GM21737 (cell line): ENCODE results near the gene PTH1R.

Experiments used
- ATAC-seq: cut with Tn5 transposase; IDR thresholded peaks from one replicate; pipeline ENCODE4 v1.9.1; 2021; ENCODE audit warnings: mild to moderate bottlenecking, moderate library complexity; ENCODE audit not compliant: unreplicated experiment

Gene PTH1R

DNA sequence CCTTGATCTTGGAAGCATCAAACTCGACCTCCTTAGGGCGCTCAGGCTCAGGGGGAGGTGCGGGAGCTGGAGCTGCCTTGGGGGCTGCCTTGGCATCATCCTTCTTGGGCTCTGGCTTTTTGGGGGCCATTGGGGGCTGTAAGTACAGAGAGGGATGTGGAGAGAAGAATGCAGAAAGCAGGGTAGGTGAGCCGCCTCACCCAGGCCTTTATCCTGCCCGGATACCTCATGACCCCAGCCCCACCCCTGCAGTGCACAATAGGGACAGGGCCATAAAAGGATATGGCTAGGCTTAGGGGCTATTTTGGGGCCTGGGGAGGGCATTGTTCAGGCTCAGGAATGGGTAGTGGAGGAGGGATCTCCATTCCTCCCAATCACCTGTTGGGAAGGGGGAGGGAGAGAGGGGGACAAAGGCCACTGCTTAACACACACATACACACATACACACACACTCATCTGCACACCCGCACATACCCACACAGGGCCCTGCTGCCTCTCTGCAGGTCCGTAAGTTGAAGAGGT, 14.2 kb upstream of the PTH1R start, which contains the start of gene MYL3:
Gene MYL3 (minus strand): TSS at position 184 of the 522 bp plus-strand sequence. CDS start 54 bp downstream, at position 130.
- ATAC-seq = no peak

DNA sequence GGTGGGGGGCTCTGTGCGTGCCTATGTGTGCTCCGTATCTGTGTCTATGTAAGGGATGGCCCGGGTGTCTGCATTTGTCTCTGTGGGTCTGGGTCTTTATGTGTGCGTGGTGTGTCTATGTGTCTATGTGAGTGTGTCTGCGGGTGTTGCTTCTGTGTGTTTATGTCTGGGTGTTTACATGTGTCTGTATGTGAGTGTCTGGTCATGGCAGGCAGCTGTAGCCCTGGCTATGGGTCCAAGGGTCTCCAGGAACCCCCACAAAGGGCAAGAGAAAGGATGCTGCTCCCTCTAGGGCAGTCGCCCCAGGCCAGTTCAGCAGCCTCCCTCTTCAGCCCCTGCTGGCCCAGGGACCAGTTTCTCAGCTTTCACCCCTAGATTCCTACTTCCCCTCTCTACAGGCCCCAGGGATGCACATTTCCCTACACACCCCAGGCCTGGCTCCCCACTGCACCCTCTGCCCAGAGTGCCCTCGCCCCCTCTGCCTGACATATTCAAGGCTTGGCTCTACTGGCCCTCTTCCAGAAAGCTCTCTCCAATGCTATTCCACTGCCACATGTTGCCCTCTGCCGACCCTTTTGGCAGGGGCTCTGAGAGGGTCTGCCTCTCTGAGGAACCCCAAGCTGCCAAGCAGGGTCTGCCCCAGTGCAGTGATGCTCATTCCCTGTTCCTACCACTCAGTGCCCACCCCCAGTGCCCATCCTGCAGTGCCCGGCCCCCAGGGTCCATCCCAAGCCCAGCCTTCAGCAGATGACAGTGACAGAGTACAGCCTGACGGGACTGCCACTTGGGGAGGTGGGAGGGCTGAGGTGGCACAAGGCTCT, 13.2 kb upstream of the PTH1R start:
- ATAC-seq = no peak

DNA sequence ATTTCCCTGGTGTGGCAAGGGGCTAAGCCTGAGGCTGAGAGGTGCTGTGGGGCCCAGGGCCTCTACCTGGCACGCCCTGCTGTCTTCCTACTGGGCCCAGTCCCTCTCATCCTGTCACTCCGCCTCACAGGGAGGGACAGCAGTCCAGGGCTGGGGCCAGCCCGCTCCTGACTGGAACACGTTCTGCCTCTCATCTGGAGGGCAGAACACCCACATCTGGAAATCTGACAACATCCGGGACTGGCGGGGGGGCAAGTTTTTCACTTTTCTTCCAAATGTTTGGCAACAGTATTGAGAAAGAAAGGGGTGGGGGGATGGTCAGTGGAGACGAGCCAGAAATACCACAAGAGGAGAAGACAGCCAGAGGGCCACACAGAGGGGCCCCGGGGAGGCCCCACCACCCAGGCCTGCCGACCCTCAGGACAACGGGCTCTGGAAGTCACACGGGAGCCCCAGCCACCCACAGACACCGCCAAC, 12.5 kb upstream of the PTH1R start:
- no peak for ATAC-seq

DNA sequence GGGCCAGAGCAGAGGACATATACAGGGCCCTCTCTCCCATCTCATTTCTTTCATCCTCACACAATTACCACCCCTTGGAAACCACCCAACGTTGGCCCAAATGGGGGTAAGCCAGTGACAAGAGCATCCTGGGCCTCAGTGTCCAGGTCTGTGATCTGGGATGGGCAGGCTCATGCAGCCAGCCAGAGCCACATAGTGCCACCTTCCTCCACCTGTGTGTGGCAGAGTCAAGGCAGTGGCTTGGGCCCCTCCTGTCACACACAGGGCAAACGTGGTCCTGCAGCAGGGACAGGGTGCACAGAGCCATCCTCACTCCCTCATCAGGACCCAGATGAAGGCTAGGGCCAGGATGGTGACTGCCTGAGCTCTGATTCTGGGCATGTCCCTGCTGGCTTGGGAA, 12.0 kb upstream of the PTH1R start:
- ATAC-seq = no peak

DNA sequence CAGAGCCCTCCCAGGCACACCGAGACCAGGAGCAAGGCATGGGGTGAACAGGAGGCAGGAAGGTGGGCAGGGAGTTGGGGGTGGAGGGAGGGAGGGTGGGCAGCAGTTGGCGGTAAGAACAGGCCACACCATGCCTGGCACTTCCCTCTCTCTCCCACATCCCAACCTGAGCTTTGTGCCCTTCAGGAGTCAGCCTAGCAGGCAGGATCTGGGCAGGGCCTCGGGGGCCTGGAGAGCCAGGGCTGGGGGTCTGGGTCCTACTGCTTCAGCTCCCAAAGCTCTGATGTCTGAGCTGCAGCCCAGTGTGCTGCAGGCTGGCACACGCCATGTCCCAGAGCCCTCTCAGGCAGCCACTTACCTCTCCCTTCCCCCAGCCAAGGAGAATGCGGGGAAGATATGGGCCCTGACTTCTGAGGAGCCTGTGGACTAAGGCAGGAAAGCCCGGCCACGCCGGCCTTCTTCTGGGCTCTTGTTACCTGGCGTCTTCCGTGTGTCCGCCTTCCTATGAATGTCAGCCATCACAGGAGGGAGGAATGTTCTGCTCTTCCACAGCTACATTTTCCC, 11.4 kb upstream of the PTH1R start:
- ATAC-seq = no peak

DNA sequence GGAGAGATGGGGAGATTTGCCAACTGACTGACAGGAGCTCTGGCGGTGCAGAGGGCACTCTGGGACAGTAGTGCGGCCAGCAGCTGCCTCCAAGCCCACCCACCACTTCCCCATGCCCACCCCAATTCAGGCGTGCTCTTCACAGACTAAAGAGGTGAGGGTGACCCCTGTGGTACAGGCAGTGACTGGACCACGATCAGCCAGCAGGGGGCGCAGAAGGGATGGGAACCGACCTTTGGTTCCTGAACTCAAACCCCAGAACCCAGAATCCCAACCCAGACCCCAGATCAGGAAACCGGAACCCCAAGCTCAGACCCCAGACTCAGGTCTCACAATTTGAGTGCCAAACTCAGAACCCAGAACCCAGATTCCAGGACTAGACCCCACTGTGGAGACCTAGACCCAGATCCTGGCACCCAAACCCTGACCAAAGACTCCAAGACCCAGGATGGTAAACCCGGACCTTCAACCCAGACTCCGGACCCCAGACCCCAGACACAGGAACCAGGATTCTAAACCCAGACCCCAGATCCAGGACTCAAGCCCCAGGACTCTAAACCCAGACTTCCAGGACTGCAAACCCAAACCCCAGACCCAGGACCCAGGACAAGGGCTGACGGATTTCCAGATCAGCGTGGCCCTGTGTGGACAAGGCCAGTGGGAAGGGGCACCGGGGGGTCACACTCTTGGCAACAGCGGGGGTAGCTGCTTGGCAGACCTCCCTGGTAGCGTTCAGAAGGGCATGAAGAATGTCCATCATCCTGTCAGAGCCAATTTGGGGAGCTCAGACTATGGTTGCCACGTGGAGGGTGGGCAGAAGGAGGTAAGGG, 10.6 kb upstream of the PTH1R start:
- no peak for ATAC-seq

DNA sequence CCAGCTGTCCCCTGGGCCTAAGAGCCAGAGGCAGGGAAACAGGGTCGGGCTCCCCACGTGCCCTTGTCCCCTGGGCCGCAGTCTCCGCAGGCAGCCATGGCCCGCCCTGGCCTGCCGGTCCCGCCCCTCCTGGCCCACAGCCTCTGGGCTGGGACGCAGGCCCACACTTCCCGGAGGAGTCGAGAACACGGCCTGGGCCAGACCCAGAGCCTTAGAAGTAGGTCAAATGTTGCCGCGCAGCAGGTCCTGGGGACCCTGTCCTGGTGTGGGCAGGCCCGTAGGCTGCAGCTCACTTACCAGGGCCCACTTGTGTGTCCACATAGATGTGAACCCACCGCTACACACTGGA, 10.0 kb upstream of the PTH1R start:
- ATAC-seq = no peak

DNA sequence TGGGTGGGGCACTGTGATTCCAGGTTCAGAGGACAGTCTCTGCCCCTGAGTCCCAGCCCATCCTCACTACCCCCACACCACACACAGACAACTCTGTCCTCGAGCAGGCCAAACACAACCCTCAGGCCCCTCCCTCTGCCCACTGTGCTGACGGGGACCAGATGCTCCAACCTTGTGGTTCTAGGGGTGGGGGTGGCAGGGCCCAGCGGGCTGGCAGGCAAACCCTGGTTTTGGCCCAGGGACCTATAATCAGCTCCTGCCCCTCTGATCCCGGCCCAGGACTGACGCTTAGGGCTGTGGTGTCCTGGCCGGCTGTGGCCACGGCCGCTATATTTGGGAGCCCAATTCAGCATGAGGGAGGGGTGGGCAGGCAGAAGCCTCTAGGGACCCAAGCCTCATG, 9.2 kb upstream of the PTH1R start:
- ATAC-seq = no peak

DNA sequence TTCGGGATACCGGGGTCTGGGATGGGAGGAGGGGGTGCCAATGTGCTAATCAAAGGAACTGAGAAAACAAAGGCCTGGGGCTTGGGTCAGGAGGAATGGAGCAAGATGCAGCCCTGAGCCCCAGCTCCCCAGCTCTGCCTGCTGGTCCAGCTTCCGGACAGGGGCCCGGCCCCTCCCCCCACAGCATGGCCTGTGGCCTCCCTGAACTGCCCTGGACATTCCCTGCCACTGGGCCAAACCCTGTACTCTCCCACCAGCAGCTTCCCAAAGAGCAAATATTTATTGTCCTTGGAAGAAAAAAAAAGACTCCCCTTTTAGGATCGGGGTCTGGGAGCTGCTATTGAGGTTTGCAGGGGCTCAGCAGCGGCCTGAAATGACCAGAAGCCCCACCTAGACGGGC, 8.6 kb upstream of the PTH1R start:
- ATAC-seq = no peak

DNA sequence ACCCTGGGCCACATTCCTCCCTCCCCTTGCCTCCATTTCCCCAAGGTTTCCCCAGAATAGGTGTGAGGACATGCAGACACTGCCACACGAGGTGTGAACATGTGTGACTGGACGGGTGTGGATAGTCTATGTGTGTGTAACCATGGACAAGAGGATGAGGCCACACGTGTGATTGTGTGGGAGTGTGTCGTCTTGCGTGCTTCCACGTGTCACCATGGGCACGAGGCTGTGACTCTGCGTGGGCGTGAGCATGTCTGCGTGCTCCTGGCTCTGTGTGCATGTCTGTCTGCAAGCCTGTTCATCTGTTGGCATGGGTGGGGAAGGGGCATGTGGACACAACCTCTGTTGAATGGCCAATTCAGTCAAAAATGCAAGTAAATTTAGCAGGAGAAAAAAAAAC, 8.1 kb upstream of the PTH1R start:
- ATAC-seq = no peak

DNA sequence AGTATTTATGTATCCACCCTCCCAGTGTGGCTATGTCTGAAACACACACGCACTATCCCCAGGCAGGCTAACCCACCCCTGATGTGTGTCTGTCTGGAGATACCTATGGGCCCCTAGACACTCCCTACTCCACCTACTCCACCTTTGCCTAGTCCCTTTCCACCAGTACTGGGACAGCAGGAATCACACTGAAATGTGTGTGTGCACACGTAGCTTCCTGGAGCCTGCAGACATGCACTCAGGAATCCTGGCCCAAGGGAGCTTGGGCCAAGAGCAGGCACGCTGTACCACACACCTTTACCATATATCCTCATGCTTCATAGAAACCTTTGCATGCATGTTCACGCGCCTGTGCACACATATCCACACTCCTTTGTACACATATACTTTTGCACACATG, 6.9 kb upstream of the PTH1R start:
- no peak for ATAC-seq

DNA sequence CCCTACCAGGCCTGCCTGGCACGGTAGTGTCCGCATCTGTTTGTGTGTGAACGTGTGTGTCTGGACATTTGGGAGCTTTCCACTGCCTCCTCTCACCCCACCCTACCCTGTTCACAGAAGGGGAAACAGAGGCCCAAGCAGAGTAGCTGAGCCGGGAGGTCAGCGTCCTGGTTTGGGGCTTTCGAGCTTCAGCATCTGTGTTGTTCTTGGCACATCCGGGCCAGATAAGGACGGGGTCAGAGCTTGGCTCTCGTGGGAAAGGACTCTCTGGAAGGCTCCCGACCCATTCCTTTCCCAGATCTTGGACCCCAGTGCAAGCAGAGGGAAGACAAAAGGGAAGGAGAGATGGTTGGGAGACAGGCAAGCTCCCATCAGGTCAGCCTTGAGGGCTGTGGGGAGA, 6.3 kb upstream of the PTH1R start:
- no peak for ATAC-seq

DNA sequence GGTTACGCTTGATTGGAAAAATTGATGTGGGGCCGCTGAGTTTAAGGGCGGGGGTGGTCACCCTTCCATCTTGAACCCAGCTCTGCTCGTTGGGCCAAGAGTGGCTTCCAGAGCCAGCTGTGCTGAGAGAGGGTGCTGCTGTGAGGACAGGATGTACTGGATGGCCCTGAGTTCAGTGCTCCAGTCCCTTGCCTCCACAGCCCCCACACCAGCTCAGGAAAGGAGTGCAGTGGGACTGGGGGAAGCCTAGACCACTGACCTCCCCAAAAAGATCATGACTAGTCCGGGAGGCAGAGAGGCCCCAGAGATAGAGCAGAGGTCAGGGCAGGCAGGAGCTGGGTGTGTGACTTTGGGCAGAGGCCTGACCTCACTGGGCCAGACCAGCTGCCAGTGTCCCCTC, 4.0 kb upstream of the PTH1R start:
- no peak for ATAC-seq

DNA sequence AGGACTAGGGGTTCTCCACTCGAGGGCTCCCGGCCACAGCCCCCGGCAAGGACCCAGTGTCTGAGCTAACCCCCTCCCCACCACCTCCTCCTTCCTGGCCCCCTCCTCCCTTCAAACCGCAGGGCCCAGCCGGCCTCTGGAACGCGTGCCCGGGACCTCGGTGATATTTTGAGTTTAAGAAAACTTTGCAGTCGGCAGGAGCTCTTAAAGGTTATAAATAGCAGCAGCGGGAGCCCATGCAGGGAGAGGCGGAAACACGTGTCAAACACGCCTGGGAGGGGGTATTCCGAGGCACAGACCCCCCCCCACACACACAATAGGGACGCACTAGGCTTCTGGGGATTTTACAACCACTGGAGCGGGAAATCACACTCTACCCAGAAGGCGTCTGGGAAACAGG, 3.1 kb upstream of the PTH1R start:
- ATAC-seq = no peak

DNA sequence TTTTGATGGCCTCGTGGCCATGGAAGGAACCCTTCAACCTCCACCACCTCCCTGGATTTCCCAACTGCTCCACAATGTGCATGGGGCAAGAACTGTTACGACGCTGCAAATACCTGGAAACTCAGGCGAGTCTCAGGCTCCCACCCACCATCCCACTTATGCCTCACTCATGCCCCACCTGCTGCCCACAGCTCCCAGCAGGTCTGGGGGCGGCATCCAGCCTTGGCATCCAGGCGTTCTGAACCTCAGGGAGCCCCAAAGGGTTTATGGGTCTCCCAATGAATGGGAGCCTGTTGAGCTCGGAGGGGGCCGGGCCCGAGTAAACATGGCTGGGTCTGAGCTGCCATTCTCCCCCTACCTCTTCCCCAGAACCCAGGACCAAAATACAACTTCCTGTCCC, 2.0 kb upstream of the PTH1R start:
- no peak for ATAC-seq

DNA sequence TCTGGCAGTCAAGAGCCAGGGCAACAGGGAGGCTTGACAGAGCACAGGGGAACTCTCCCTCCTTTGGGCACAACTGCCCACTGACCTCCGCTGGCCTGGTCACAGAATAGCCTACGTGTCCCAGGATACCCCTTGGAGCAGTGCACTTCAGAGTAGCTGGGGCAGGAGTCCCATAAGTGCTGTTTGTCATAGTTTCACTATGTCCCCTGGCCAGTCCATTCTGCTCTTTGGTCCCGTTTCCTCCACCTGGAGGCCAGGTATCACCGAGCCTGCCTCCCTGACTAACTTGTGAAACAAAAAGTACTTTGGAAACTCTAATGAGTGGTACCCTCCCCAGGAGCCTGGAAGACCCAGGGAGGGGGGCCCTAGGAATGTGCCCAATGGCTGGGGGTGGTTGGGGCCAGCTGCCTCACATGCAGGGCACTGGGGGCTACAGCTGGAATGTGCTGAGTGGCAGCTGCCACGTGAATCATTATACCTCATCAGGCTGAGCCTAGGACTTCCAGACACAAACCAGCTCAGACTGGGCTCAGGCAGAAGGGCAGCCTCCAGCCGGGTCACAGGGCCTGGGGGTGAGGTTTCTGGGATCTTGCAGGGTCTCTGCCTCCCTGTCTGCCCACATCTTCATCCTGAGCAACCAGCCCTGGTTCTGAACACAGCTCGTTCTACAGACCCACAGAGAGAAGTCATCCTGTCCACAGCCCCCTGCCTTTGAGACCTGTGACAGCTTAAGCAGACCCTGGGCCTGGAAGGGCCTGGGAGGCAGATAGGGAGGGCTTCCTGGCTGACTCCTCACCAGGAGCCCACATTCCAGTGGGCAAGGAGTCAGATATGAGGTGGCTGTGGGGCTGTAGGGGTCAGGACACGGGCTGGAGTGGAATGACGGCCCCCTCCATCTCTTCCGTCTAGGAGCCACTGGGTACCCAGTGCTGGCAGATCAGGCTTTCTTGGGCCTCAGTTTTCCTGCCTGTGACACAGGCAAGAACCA, 914 bp upstream of the PTH1R start:
- no peak for ATAC-seq

DNA sequence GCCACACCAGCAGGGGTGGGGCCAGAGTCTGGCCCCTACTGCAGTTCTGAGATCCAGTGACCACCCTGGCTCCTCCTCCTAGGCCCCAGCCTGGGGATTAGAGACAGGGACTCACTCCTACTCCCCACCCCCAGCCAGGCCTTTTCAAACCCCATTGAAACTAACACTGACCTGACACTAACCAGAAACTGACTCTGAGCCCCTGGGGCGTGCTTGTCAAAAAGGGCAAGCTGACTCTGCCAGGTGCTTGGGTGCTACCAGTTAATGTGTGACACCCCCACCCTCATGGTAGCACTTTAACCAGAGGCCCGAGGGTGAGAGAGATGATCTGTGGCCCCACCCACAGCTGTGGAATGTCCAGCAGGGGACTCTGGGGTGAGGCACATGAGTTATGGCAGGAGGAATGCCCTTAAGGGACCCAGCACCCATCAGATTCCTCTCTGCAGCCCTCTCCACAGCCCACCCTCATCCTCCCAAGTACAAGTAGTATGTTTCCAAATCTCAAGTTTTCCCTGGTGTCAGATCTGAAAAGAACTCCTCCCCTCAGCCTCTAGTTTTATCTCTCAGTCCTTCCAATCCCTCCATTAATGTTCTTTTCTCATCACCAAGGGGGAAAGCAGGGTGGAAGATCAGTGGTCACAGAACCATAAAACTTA, 1.4 kb downstream of the PTH1R start:
- no peak for ATAC-seq

DNA sequence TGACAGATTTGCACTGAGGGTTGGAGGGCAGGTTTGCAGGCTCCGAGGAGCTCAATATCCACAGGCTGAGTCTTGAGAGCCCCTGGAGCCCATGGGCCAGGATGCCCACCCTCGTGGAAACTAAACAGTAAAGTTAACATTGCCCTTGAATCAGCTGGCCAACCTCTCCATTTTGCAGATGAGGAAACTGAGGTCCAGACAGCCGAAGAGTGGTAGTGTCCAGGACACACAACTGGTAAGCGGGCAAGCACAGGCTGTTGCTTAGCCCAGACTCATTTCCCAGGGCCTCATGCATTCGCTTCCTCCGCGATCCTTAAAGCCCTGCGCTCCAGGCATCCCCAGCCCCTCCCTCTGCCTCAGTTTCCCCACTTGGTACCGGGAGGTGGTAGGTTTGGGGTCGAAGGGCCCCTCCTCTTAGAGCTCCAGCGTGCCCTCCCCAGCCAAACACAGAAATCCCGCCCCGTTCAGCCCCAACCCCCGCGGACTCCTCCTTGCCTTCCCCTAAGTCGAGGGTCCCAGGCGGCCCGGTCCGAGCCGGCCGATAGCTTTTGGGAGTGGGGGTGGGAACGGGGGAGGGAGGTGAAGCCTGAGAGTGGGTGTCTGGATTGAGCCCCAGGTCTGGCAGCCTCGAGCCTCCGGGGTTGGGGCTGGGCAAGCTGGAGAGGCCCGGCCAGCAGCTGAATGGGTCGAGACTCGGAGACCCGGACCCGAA, 3.5 kb downstream of the PTH1R start:
- ATAC-seq = no peak
